ENCODE data around the gene IRF5. TPM values are rescaled to one million over a fixed set of nuclear protein-coding genes. Genes with fewer than 3 reads are reported as not detected.

IRF5 gene
- total and polyA plus RNA-seq, 2 donors (not counting 1 experiment from before 2014, with no cell fraction given): 91.3 to 135 TPM

- Histone ChIP-seq H2AFZ (ENCODE audit: insufficient read depth, low read depth, low read length, poor library complexity, severe bottlenecking) (no peak overlapping the region), H4K20me1 (ENCODE audit: control insufficient read depth, insufficient read depth, low read length, poor library complexity, severe bottlenecking) (no peaks in the 10 kb centered on the region), H3K4me2 (replicated peaks; ENCODE audit: low read depth, low read length, poor library complexity, severe bottlenecking) (no peak overlapping the region), H3K36me3 (replicated peaks in 1 of 2; ENCODE audit: control extremely low read depth in 1 of 2, control insufficient read depth in 1 of 2, extremely low read depth in 1 of 2, insufficient read depth in 2 of 2, low read length in 1 of 2) (no peaks in the 10 kb centered on the region), H3K4me1 (ENCODE audit: control insufficient read depth in 2 of 2, insufficient read depth in 2 of 2, low read length in 2 of 2) (peaks cover 13 to 18% of the 10 kb centered on the region in 2 donors), H3K9me3 (ENCODE audit: control extremely low read depth in 1 of 3, control insufficient read depth in 2 of 3, insufficient read depth in 1 of 3, low read length in 2 of 3) (peaks cover 0 to 3% (median 0%) of the 10 kb centered on the region in 3 donors), H3K27me3 (replicated peaks in 1 of 4; ENCODE audit: control extremely low read depth in 1 of 4, control insufficient read depth in 3 of 4, insufficient read depth in 4 of 4, low read length in 3 of 4) (peaks cover 0 to 32% (median 13%) of the 10 kb centered on the region in 4 experiments), H3K9ac (ENCODE audit: low read length) (no peak overlapping the region), H3K4me3 (ENCODE audit: control extremely low read depth in 1 of 5, extremely low read depth in 1 of 5, insufficient read depth in 1 of 5, low read depth in 2 of 5, low read length in 4 of 5) (no peak overlapping the region), H3K79me2 (ENCODE audit: control insufficient read depth, insufficient read depth, low read length) (no peaks in the 10 kb centered on the region), H3K27ac (ENCODE audit: low read length in 2 of 2) (no peak overlapping the region)
- POLR2A ChIA-PET: no interaction called here
- Mint-ChIP-seq H3K4me1 (peaks cover 16% of the 10 kb centered on the region), H3K27me3 (peaks cover 30% of the 10 kb centered on the region), H3K9me3 (ENCODE audit: insufficient read depth) (no peaks in the 10 kb centered on the region), H3K27ac (no peak overlapping the region), H3K4me3 (no peak overlapping the region)
- no peak for TF ChIP-seq CTCF (IDR thresholded peaks at IDR 0.05)
- no peak for TF ChIP-seq EZH2 (IDR thresholded peaks at IDR 0.05; ENCODE audit: borderline replicate concordance, insufficient read depth, low read depth, low read length, poor library complexity, severe bottlenecking)
- WGBS (ENCODE audit: insufficient coverage): 90% methylated on average over 16 of the region's 19 CpGs
- no peak for DNase-seq
- no peak for ATAC-seq (ENCODE audit: low read depth)
- CTCF ChIA-PET: interaction anchor here (0.8 to 3.9 kb wide), 3 partner anchors 33 to 304 kb away, joined by 3 to 19 read pairs (median 5); no protein-coding TSS in a partner anchor
- intact Hi-C loops (cut with micrococcal nuclease): no loop called here
Observed at GRCh38 chr7:128906766-128907559, 30.8 kb upstream of the IRF5 start.

Measured in B cell (primary cell).